GM19043 (cell line): ENCODE measurements around the gene ZNF474.

Source experiments
- ATAC-seq: cut with Tn5 transposase; IDR thresholded peaks from one replicate; pipeline ENCODE4 v1.9.1; 2021; ENCODE audit warnings: low read depth; ENCODE audit not compliant: unreplicated experiment

The ZNF474 gene

DNA sequence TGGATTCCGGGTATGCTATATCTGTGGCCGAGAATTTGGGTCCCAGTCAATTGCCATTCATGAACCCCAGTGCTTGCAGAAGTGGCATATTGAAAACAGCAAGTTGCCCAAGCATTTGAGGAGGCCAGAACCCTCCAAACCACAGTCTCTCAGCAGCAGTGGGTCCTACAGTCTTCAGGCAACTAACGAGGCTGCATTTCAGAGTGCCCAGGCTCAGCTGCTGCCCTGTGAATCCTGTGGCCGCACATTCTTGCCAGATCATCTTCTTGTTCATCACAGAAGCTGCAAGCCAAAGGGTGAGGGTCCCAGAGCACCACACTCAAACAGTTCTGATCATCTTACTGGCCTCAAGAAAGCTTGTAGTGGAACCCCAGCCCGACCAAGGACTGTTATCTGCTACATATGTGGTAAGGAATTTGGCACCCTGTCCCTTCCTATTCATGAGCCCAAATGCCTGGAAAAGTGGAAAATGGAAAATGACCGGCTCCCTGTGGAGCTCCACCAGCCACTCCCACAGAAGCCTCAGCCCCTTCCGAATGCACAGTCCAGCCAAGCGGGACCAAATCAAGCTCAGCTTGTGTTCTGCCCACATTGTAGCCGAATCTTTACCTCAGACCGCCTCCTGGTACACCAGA is 23.0 kb downstream of the ZNF474 start:
- ATAC-seq, result no peak

DNA sequence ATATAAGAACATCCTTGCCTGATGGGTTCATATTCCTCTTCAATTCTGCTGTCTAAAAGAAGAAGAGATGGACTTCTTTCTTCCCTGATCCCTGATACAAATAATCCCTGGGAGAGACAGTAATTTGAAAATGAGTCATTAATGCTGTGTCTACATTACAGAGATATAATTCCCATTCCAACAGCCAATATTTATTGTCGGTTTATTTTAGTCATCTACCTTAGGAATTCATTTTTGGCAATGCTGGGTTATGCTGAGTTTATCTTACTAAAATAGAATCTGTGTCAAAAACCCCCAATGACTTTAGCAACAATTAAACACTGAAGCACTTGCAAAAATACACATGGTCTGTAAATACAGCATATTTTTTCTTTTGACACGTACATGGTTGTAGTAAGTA is 23.9 kb downstream of the ZNF474 start:
- ATAC-seq, result no peak

DNA sequence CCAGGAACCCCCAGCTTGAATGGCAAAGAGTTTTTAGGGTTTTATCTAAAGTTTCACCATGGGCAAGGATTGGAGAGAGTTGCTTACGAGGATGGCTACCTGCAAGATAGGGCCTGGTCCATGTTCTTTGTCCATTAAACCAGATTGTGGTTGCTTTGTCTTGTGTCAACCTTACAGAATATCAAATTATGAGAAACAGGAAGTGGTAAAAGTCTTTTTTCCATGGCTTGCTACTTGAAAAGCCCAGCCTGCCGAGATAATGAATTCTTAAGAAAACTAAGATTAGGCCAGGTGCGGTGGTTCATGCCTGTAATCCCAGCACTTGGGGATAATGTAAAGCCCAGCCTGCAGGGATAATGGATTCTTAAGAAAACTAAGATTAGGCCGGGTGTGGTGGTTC is 24.4 kb downstream of the ZNF474 start:
- ATAC-seq, result no peak

DNA sequence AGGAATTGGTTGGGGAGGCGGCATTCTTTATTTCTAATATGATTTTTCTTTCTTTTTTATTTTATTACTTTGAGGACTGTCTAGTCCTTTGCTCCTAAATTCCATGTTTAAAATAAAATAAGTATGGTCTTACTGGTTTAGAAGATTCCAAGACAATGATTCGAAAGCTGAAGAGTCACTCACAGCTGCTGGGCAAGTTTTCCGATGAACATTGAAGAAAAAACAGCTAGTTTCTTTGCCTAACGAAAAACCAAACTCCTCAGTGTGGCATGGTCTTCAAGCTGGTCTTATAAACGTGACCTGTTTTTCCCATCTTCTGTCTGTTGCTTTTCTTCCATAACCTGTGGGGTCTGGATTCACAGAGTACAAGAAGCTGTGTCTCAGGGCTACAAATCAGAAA is 25.1 kb downstream of the ZNF474 start:
- no peak for ATAC-seq

DNA sequence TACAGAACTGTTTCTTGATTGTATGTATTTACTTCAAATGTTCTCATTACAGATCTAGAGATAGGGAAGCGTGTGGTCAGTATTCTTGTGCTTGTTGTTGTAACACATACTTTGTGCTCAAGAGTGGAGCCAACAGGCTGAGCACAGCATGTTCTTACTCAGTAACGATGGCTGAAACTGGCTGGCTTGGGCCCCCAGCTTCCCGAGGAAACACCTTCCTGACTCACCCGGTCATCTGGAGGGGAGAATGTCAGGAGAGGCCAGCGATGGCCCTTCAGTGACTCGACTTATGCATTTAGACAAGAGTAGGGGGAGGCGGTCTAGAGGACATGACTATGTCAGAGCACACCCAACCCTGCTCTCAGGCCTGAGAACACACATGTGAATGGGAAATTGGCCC is 25.6 kb downstream of the ZNF474 start:
- no peak for ATAC-seq

DNA sequence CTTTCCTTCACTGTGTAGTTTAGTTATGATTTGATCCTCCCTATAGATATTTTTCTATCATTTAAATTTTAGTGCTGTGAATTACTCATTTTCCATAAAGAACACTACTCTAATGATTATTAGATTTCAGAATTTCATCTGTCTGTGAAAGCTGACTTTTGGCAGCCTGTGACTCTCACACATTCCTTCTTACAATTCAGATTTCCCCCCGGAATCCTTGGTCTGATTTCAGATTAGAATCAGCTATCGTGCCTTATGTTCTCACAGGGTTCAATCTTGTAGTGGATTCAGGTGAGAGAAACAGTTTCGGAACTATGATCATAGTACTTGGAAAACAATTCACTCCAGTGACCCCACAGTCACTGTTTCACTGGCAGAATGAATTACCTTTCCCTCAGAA is 26.2 kb downstream of the ZNF474 start:
- ATAC-seq, result no peak

DNA sequence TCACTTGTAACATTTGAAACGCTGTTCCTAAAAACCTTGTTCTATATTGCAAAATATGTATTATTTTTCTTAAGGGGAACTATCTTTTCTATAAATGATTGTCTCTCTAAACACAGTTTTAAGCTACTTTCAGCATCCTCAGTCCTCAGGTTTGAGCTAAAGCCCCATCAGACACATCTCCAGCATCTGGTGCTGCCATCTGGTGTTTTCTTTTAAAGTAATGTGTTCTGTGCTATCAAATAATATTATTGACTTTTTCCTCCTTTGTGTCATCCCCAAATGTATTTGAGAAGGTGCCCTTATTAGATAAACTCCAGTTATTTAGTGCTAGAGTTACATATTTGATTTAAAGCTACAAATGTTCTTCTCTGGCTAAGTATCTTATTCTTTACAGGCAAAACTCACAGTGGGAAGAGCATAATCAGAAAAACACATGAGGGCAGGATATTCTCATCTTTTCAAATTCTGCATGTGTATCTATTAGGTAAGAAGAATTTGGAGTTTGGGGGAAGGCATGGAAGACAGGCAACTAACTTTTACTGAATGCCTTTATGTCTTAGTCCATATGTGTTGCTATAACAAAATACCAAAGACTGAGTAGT is 27.5 kb downstream of the ZNF474 start:
- no peak for ATAC-seq

DNA sequence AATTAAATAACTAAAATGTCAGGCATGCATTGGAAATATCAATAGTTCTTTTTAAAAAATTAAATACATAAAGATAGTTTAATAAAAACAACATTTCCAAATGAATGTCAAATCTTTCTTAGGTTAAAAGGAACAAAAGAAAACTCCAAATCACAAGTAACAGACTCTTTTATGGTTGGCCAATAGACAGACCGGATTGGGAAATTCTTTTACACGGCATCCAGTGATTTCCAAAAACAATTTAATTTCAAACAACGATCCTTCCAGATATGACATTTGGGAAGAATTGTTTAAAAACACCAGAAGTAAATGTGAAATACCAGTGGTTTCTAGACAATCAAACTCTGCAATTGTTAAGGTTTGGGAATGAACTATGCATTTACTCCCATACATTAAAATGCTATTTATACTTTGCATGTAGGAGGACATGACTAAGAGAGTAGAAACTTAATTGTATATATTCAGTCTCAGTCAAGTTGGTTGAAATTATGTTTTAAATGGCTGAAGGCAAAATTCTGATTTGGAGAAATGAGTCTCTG is 32.8 kb downstream of the ZNF474 start:
- no peak for ATAC-seq

DNA sequence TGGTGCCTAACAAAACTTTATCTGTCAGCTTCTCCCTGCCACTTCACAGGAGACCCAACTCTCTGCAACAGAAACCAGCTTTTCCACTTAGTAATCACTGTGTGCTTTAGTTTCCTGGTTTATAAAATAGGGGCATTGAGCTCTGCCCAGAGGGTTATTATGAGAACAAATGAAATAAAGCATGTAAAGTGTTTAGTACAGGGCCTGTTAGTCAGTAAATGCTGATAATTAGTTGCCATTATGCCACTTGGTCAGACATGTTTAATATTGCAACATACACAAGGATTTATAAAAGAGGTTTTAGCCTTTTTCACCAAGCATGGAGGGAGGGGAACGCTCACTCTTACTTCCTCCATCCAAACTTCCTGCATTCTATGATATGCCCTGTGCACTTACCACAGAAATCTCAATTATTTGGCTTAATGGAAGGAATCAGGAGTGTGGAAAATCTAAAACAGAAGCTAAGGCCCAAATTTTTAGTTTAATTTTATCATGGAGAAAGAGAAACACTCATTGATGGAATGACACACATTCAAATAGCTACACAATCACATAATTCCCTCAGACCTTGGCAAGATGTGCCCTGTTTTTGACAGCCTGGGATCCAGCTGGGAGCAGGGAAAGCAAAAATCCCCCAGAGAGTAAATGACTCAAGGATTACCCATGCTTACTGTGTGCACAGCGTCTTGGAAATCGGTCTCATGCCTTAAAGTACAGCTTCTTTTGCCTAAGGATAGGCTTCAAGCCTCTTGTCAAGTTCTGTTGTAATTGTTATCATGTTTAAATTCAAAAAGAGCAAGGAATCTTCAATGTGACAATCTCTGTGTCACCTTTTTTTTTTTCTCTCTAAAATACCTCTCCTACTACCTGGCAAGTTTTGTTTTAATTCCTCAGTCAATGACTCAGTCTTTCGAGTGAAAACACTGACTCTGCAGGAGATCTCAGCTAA is 34.0 kb downstream of the ZNF474 start:
- no peak for ATAC-seq

DNA sequence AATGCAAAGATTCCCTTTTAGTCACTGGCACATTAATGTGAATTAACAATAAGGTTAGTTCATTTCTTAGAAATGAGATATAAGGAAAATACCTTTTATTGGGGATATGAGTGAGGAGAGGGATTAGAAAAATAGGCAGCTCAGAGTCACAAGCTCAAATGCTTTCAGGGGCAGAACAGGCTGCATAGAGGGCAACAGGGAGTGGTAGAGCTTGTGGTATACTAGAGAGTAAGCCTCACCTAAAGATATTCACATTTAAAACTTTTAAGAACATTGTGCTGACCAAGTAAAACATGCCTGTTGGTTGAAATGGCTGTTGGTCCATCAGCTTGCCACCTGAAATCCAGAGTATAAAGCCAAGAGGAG is 34.7 kb downstream of the ZNF474 start:
- ATAC-seq, result no peak

DNA sequence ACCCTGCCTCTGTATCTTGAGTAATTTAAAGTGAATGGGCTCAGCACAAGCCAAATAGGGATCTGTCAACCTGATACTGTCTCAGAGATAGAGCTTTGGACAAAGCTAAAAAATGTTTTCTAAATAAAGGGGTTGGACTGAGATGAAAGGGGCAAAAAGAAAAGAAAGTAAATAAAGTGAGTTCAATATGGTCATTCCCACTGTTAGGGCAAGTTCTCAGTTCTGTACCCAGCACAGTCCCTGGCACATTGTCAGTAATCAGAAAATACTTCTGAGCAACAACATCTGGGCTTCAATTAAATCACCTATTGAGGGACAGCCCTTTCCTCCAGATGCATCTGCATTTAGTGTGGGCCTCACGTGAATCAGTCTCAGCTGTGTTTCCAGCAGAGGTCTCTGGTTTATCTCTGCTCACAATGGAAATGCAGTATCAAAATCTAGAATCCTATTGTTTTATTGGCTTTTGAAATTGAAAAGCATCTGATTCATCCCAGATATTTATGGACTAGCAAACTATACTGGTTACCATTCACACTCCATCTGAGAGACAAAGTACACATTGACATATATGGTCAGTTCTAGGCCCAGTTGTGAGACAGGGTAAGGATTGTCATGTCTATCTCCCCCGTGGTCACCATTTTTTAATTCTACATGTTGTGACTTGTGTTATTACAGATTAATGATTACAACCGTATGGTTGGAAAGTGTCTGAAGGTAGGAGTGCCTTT is 35.6 kb downstream of the ZNF474 start:
- ATAC-seq, result no peak

DNA sequence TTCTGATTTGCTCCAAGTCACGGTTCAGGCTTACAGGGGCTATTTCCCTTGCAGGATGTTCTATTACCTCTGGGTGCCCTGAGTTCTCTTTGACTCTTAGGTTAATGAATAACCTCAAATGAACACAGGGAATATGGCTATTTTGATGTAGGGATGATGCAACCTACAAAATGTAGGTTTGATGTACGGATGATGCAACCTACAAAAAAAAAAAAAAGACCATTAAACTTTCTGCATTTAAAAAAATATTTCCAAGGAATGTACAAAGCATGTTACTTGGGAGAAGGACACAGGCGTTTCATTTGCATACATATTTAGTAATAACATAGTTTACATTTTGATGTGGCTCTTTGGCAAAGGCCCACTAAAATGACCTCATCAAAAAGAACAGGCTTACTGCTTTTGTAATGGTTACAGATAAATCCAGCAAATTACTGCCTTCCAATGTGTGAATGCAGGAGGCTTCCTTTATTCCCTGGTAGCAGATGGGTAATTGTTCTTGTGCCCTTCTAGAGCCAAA is 36.3 kb downstream of the ZNF474 start:
- ATAC-seq, result no peak

DNA sequence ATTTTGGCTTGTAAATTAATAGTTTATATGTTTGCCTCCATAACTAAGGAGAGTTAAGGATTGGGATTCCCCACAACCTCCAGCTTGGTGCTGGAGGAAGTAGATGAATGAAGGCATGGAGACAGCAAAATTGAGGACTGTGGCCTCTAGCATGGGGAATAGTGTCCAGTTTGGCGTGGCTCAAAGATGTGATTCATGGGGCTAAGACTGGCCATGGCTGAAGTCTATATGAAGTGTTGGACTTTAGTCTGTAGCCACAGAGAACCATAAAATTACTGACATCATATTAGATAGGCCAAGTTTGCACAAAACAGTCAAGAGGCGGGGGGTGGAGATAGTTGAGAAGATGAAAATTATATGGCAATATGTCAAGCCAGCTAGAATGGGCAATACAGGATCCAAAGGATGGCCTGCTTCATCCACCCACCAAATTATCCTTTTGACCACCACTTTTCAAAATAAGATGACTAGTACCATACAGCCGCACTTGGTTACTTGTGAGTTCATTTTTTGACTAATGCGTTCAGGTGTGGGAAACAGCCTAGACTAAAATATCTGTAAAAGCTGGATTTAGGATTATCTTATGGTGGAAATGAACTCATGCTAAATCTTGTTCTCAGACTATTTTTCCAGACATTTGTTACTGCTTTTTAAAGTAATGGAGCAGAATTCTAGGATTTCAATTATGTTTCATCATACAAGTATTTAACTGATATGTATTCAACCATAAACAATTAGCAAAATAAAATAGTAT is 40.2 kb downstream of the ZNF474 start:
- ATAC-seq, result no peak

DNA sequence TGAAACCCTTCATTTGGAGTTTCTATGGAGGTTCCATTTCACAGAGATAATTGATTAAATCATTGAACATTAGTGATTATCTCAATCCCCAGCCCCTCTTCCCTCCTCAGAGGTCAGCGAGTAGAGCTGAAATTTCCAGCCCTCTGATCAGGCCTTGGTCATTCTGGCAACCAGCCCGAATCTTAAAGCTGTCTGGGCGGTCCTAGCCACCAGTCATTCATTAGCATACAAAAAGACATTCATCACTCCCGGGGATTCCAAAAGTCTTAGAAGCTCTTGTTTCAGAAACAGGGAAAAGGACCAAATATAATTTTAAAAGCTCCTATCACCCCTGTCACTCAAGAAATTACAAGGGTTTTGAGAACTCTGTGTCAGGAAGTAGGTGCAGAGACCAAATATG is 41.3 kb downstream of the ZNF474 start:
- no peak for ATAC-seq

DNA sequence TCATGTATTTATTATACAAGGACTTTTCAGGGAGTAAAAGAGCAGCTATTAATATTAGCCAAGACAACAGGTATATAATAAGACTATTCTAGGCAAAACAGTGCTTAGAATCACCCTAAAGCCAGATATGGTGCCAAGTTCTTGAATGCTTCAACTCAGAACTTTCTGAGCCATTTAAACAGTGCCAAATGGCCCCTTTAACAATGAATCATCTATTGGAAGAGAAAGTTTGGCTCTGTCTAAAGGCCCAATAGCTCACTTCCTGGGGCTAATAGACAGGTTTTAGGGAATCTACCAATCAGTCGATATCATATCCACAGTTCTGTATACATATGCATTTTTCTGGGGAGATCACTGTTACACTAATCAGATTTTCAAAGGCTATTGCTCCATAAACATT is 42.9 kb downstream of the ZNF474 start:
- no peak for ATAC-seq

DNA sequence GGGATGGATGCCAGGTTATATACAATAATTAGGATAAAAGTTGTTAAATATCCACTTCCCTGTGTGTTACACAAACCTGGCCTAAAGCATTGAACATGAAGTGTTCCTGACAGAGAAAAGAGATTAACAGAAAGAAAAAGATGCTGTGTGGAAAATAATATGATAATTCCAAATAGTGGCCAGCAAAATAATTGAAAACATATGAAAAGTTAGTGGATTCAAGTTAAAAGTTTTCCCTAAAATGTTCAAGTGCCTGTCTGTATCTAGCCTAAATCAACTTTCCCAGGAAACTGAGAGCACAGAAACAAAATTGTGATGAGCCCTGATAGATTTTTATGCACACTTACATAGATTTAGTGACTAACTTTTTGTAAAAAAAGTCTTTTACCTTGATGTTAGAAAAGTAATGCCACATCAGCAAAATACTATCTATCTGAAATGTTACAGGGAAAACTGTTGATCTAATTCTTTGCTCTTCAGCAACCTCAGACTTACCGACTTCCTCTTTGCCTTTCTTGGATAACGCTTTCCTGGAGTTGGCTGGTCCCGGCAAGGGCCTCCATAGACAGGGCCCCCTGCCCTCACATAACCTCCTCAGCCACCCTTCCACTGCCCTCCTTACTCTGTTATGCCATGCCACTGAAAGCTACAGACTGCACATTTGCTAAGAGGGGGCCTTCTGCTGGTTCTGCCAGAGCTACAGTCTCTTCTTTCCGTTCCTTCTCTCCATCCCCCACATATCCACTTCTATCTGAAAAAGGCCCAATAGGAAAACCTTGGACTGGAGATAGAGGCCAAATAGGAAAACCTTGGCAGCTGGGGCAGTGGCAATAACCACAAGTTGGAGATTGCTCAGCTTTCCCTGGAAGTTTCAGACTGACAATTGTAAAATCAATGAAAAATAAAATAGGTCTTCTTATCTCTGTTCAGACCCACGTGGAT is 44.4 kb downstream of the ZNF474 start:
- ATAC-seq, result no peak

DNA sequence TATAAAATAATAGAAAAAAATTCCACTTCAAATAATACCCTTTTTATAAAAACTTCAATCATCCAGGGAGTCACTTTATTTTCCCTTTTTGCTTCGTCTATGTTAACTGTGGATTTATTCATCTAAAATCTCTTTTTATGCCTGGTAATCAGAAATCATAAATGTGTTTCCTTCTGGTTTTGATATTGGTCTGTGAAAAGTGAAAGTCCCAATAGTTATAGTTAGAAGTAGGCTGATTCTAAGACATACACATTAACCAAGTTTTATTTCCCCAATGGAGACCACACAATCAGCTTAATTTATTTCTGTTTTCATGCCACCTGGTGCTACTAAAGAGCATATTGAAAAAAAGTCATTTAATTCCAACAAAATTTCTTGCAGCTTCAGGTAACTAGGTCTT is 45.7 kb downstream of the ZNF474 start:
- ATAC-seq, result no peak

DNA sequence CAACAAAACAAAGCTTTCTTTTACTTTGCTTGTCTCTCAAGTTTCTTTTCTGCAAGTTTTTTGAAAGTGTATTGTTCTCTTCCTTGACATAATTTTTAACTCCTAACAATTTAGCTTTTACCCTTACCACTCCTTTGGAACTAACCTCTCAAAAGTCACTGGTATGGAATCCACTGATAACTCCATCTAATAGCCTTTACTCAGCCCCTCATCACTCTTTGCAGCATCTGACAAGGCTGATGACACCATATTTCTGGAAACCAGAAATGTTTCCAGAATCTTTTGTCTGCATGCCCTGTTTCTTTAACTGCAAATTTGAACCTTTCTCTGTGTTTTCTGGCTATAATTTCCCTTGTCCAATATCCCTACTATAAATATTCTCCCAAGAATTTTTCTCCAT is 46.5 kb downstream of the ZNF474 start:
- ATAC-seq, result no peak

DNA sequence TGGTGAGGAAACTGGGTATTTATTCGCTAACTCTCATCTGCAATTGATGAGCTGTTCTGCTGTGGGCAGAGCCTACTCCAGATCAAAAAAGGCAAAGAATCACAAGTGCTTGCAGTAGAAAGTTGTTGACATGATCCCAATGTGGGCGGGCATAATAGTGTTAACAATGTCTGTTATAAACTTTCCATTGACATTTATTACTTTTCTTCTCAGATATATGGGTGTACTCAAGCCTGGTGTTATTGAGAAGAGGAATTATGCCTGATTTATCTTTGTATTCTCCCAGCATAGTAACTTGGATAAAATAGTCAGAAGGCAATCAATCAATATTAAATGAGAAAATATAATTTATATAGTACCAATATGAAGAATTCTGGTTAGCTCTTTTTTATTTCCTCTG is 47.8 kb downstream of the ZNF474 start:
- ATAC-seq, result no peak
